ENCODE measurements around the gene MTERF1.
A peak's percentile ranks its signal among the peaks of the same experiment; 100 is the strongest.
"Not testable (repeated sequence)": the region's sequence is repeated elsewhere in the genome, so short reads cannot be mapped to it uniquely, and the experiment has no call there.

The MTERF1 gene

GRCh38 chr7:91883676-91884362 is 3.3 kb upstream of the MTERF1 start:
- no peak for DNase-seq

DNA sequence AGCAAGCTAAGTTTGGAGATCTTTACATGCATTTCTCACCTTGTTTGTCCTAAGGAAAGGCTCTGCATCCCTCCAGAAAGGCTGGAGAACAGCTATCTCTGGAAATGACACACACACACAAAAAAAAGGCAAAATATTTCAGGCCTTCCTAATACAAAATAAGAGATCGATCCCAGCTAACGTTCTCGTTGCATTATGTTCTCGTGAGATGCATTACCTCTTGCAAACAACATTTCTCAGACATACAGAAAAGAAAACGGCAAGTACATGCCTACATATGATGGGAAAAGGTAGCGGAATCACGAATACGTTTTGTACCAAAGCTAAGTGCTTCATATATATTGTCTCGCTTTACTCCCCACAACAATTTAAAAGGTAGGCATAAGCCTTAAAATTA is 488 bp downstream of the MTERF1 start:
- no peak for DNase-seq

- no peak for DNase-seq
Observed at GRCh38 chr7:91876391-91877133, 3.9 kb downstream of the MTERF1 start.

DNA sequence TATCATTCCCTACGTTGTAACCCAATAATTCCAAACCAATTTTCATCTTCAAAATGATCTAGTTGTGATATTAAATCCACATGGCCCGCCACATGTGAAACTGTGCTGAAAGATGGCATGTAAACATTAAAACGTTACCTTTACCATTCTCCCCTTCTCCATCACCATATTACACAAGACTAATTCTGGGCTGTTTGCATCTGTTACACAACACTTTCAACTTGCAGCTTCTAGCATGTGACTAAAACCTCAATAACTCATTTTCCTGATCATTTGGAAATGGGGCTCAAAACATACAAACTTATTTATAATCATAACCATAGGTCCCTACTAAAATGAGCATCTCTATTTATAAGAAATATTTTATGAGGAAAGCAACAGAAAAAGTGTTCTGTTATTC is 4.7 kb downstream of the MTERF1 start:
- DNase-seq = peak; percentile 24

DNA sequence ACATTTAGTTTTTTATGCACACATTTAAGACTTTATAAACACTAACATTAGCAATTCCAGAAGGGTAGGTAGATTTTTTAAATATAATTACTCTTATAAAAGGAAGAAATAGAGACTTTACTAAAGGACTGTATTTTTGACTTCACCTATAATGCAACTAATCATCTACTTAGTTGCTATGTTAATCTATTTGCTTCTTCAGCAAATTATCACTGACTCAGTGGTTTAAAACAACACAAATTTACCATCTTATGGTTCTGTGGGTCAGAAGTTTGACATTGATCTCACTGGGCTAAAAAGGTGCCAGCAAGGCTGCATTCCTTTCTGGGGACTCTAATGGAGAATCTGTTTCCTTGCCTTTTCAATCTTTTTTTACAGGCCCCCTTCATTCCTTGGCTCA is 7.6 kb downstream of the MTERF1 start:
- no peak for DNase-seq

- no peak for DNase-seq
Observed at GRCh38 chr7:91872069-91872468, 8.4 kb downstream of the MTERF1 start.

- no peak for DNase-seq
Observed at GRCh38 chr7:91869661-91870060, 10.8 kb downstream of the MTERF1 start.

DNA sequence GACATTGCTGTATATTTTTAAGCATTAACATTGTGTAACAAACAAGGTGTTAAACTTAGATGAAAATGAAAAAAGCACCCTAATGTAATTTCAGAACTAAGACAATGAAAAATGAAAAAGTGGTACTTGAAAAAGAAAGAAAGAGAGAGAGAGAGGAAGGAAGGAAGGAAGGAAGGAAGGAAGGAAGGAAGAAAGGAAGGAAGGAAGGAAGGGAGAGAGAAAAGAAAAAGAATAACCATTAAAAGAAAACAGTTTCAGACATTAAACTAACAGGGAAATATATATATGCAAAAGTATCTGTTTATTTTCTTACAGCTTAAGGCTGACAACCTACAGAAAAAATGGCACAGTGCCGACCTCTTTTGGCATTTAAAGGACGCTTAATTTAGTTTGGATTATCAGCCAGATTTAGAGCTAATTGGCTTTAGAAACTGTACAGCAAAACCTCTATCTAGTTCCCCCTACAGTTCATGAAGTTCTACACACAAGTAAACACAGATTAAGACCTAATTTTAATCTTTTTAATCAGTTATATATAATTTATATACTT is 13.8 kb downstream of the MTERF1 start:
- DNase-seq = no peak

DNA sequence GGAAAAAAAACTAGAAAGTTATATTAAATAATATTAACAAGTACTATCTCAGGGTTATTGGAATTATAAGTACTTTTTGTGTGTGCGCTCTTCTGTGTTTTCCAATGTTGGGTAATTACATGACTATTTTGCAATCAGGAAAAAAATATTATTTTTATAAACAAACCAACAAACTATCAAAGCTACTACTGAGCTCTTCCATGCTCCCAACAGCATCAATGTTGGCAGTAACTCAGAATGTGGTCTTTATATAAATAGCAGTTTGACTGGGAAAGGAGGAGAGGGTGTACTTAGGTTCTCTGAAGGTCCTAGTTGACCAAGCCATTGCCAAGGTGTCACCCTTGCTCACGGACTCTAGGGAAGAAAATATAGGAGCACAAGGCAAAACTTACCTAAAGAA is 15.0 kb downstream of the MTERF1 start:
- DNase-seq = no peak

GRCh38 chr7:91864604-91865003 is 15.9 kb downstream of the MTERF1 start:
- not testable (repeated sequence) for DNase-seq

DNA sequence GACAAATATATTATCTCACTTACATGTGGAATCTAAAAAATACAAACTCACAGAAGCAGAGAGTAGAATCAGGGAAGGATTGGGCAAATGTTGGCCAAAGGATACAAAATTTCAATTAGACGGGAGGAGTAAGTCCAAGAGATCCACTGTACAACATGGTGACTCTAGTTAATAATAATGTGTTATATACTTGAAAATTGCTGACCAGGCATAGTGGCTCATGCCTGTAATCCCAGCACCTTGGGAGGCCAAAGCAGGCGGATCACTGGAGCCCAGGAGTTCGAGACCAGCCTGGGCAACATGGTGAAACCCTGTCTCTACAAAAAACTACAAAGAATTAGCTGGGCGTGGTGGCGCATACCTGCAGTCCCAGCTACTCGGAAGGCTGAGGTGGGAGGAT is 16.4 kb downstream of the MTERF1 start:
- DNase-seq = no peak

GRCh38 chr7:91852263-91852741 is 28.2 kb downstream of the MTERF1 start:
- peak; percentile 79 for DNase-seq

GRCh38 chr7:91850455-91850854 is 30.0 kb downstream of the MTERF1 start:
- DNase-seq = no peak

DNA sequence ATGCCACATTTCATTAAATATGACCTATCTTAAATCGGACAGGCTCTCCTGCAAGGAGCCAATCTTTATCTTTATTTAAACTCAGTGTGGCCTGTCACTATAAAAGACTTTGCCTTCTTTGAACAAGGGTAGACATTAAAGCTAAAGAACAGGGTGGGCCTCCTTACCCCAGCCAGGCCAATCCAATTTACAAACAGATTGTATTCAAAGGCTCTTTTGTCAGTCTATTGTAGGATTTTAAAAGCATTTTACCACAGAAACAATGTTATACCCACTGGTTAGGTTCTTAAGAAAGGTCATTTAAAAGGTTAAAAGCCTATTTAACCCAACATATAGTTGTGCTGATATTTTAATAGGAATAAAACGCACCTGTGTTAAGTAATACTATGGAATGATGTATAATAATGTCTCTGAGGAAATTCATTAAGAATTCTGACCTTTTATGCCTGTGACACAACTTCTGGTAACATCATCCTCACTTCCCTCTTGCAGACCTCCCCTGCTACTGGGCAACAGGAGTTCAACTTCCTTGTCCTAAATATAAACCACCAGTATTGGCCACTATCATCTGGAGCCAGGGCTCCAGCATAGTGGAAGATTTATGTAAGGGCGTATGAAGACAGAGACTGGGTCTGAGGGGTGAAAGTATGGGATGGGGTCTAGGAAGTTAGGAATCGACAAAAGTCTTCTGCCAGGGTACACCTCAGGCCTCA is 32.5 kb downstream of the MTERF1 start:
- peak; percentile 9 for DNase-seq

GRCh38 chr7:91847231-91847630 is 33.3 kb downstream of the MTERF1 start:
- no peak for DNase-seq

DNA sequence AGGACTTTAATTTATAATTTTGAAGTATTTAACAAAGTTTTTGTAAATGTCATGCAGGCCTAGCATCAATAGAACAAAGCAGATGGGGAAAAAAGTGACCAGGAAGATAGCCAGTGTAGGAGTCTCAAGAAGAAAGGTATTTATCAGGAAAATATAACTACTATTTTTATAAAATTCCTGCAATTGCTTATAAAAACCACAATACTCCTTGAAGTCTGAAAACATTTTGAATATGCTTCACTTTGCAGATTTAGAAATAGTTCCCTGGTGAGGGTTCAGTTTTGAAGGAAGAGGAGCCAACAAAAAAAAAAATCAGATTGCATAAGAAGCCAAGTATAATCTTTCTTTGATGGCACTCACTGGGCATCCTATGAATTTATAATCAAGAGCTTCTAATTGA is 34.1 kb downstream of the MTERF1 start:
- no peak for DNase-seq

DNA sequence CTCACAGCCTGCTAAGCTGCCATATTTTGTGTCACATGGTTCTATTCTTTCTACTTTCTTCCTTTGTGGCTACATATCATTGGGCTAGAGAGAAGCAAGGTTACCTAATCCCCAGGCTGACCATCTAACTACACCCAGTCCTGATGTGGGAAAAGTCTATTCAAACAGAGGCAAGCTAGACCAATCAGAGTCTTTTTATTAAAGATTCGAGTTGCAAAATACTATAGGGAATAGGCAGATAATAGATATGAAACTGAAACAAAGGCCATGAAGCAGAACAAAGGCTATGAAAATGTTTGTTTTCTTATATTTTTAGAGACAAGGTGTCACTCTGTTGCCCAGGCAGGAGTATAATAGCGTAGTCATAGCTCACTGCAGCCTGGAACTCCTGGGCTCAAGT is 36.7 kb downstream of the MTERF1 start:
- no peak for DNase-seq

- DNase-seq = no peak
Observed at GRCh38 chr7:91838439-91838838, 42.1 kb downstream of the MTERF1 start.

DNA sequence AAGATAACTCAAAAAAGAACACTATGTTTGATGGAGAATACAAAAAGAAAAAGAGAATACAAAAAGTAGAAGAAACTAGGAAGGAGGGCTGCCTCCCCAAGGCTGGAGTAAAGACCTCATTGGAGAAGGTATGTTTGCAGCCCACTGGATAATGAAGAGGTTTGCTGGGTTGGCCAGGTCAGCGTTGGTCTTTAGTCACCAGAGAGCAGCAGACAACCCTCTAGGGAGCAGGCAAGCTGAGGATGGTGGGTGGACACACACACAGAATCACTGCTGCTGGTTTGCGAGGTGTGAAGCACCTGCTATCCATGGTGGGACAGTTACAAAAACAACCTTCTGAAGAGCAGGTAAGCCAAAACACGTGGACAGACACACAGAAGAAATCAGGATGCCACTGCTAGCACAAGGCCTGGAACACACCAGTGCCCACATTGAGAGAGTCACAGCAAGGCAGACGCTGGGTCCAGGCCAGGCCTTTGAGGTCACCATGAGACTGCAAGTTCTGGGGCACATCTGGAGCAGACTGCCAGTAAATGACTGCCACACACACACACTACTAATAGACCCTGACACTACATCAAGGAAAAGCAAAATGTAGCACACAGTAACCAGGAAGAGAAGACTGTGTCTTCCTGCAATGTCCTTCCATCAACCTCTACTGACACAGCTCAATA is 43.0 kb downstream of the MTERF1 start:
- peak; percentile 9 for DNase-seq

GRCh38 chr7:91835826-91836368 is 44.6 kb downstream of the MTERF1 start:
- no peak for DNase-seq

DNA sequence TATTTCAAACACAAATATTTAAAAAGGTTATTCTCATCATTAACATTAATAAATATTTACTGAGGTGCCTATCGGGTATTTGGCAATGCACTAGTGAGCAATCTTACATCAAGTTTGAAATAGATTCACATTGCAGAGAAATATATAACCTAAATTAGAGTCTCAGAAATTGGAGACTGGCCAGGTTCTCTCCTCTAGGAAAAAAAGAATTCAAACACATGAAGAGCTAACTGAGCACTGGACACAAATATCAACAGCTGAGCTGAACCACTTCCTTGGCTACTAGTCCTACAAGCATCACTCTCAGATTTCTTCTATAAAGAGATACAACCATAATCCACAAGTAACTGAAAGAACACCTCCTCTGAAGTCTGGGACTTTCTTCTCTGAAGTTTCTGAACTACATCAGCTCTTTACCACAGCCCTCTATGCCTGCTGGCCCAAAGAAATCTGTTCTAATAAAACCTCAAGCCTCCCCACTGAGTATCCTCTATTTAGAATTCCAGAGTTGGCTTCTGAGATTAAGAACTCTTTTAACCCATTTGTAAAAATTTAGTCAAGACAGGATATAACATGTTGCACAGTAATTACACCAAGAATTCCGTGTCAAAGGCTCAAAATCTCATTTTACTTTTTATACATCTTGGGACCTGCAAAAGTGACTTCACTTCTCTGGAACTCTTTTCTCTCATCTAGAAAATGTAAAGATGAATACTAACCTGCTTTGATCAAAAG is 45.2 kb downstream of the MTERF1 start:
- no peak for DNase-seq

DNA sequence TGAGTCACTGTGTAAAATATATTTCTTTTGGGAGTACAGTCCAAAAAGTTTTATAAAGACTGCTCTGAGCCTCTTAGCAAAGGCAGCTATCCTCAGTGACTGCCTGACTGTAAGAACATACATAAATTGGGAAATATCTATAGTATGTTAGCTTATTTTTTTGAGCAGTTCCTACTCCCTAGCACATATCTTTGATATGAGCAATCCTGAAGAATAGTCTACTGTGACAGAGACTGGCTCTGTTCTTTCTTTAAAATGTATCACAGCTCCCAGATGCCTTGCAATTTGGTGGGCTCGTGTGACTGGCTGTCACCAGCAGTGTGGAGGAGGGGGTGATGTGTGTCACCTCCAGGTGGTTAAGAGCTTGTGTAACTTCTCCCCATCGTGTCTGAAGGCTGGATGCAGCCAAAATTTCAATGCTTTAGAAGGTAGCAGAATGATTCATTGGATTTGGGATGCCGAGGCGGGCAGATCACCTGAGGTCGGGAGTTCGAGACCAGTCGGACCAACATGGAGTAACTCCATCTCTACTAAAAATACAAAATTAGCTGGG is 47.9 kb downstream of the MTERF1 start:
- DNase-seq = no peak
